SK-N-SH (cell line): Measurements from ENCODE around the gene ADCY9. TPM values are rescaled to one million over a fixed set of nuclear protein-coding genes. Genes with fewer than 3 reads are reported as not detected.

Experiments used
- CTCF ChIA-PET: fragments of 300-600, 350-600 bp; formaldehyde crosslinking; extraction: SDS; loops from one replicate; lab custom pipeline; 2021; lab: Yijun Ruan, JAX
- POLR2A ChIA-PET: fragments of 350-600 bp; sonication (Branson Sonifier 250); formaldehyde crosslinking; extraction: SDS; loops from one replicate; lab custom pipeline; 2020; ENCODE audit warnings: antibody characterized with exemption, inconsistent platforms; lab: Yijun Ruan, JAX
- DNase-seq: peaks from one replicate; pipeline ENCODE4 v3.0.0; 2012
- H2AFZ ChIP-seq: fragments of 200-600 bp; sonication (generic); 2 replicates; pipeline ENCODE4 v1.8.1; 2016; ENCODE audit warnings: antibody characterized with exemption, mild to moderate bottlenecking, low read depth
- H3F3A ChIP-seq: fragments of 200-600 bp; sonication (generic); replicated peaks from 2 replicates; pipeline ENCODE3; 2016; ENCODE audit warnings: antibody characterized with exemption, mild to moderate bottlenecking; ENCODE audit not compliant: insufficient read depth
- H3K27ac ChIP-seq, 2 experiments: fragments of 200-500 bp in 1 of 2; fragments of 200-600 bp in 1 of 2; sonication (Bioruptor generic) in 1 of 2; sonication (generic), shearing (Covaris generic) in 1 of 2; 2 replicates each; pipeline versions ENCODE4 v1.5.1 to v1.6.1; 2014 to 2016; ENCODE audit warnings: low read depth in 2 of 2, inconsistent platforms in 1 of 2, low read length in 1 of 2, mild to moderate bottlenecking in 1 of 2, mixed read lengths in 1 of 2
- H3K27me3 ChIP-seq: fragments of 200-600 bp; sonication (generic), shearing (Covaris generic); 2 replicates; pipeline ENCODE4 v1.6.1; 2016; ENCODE audit warnings: mixed run types; ENCODE audit not compliant: insufficient read depth
- H3K36me3 ChIP-seq, 2 experiments: fragments of 200-500 bp in 1 of 2; fragments of 200-600 bp in 1 of 2; sonication (Bioruptor generic) in 1 of 2; sonication (generic) in 1 of 2; replicated peaks in 1 of 2; 2 replicates each; pipeline versions ENCODE3 to v1.5.1; 2014 to 2016; ENCODE audit warnings: low read length in 1 of 2, mild to moderate bottlenecking in 1 of 2; ENCODE audit not compliant: insufficient read depth in 2 of 2, control insufficient read depth in 1 of 2
- H3K4me1 ChIP-seq, 2 experiments: fragments of 200-500 bp in 1 of 2; fragments of 200-600 bp in 1 of 2; sonication (Bioruptor generic) in 1 of 2; sonication (generic), shearing (Covaris generic) in 1 of 2; 2 replicates each; pipeline versions ENCODE4 v1.5.1 to v1.6.1; 2014 to 2016; ENCODE audit warnings: low read depth in 1 of 2, low read length in 1 of 2, mixed run types in 1 of 2; ENCODE audit not compliant: insufficient read depth in 2 of 2, control insufficient read depth in 1 of 2
- H3K4me2 ChIP-seq: fragments of 200-600 bp; sonication (generic), shearing (Covaris generic); 2 replicates; pipeline ENCODE4 v1.6.1; 2017; ENCODE audit warnings: mixed run types
- H3K4me3 ChIP-seq, 2 experiments: fragments of 200-500 bp in 1 of 2; fragments of 200-600 bp in 1 of 2; sonication (Bioruptor generic) in 1 of 2; sonication (generic), shearing (Covaris generic) in 1 of 2; 2 replicates each; pipeline versions ENCODE4 v1.5.1 to v1.8.1; 2014 to 2016; ENCODE audit warnings: low read depth in 2 of 2, inconsistent platforms in 1 of 2, low read length in 1 of 2, mild to moderate bottlenecking in 1 of 2, mixed read lengths in 1 of 2, moderate library complexity in 1 of 2
- H3K79me2 ChIP-seq: fragments of 200-600 bp; sonication (generic); 2 replicates; pipeline ENCODE4 v1.8.1; 2017; ENCODE audit warnings: mild to moderate bottlenecking; ENCODE audit not compliant: insufficient read depth
- H3K9ac ChIP-seq: fragments of 200-600 bp; sonication (generic); 2 replicates; pipeline ENCODE4 v1.6.1; 2017; ENCODE audit warnings: mixed run types
- H3K9me2 ChIP-seq: fragments of 200-600 bp; sonication (generic); 2 replicates; pipeline ENCODE4 v1.6.1; 2017; ENCODE audit warnings: mixed run types
- H3K9me3 ChIP-seq: fragments of 200-600 bp; sonication (generic); 2 replicates; pipeline ENCODE4 v1.6.1; 2017; ENCODE audit warnings: mixed run types, mild to moderate bottlenecking, moderate library complexity
- H4K20me1 ChIP-seq: fragments of 200-600 bp; sonication (generic); 2 replicates; pipeline ENCODE4 v1.6.1; 2017; ENCODE audit warnings: mild to moderate bottlenecking, mixed run types; ENCODE audit not compliant: insufficient read depth
- CHD2 ChIP-seq: fragments of 150-350 bp; IDR thresholded peaks from 2 replicates; pipeline ENCODE4 v1.6.1; 2018; ENCODE audit warnings: low read length; ENCODE audit not compliant: partially characterized antibody
- EP300 ChIP-seq, 2 experiments: IDR thresholded peaks; 2 replicates each; pipeline versions ENCODE4 v1.4.0 to v1.6.1; 2012; ENCODE audit warnings: borderline replicate concordance in 1 of 2, low read depth in 1 of 2, low read length in 1 of 2
- FOXJ3 ChIP-seq: sonication (generic); formaldehyde crosslinking; IDR thresholded peaks from 2 replicates; pipeline ENCODE4 v1.5.1; 2020; ENCODE audit warnings: mild to moderate bottlenecking, missing genetic modification reagents
- GABPA ChIP-seq: IDR thresholded peaks from 2 replicates; pipeline ENCODE4 v1.4.0; 2012; ENCODE audit warnings: low read depth, mild to moderate bottlenecking
- MAX ChIP-seq: IDR thresholded peaks from 2 replicates; pipeline ENCODE4 v1.4.0; 2012; ENCODE audit warnings: low read depth
- MXI1 ChIP-seq: IDR thresholded peaks from 2 replicates; pipeline ENCODE4 v1.6.1; 2012; ENCODE audit warnings: mild to moderate bottlenecking, low read depth, low read length, improper control_type of control experiment
- POLR2AphosphoS5 ChIP-seq: IDR thresholded peaks from 2 replicates; pipeline ENCODE4 v1.6.1; 2012; ENCODE audit warnings: low read depth, low read length
- RAD21 ChIP-seq: IDR thresholded peaks from 2 replicates; pipeline ENCODE4 v1.6.1; 2012; ENCODE audit warnings: mild to moderate bottlenecking, low read length
- RCOR1 ChIP-seq: fragments of 150-350 bp; IDR thresholded peaks from 2 replicates; pipeline ENCODE4 v1.6.1; 2017; ENCODE audit warnings: antibody characterized with exemption, low read length
- REST ChIP-seq: IDR thresholded peaks from 2 replicates; pipeline ENCODE4 v1.6.1; 2012; ENCODE audit warnings: mild to moderate bottlenecking, low read depth, low read length, moderate library complexity
- SMC3 ChIP-seq: IDR thresholded peaks from 2 replicates; pipeline ENCODE4 v1.6.1; 2012; ENCODE audit warnings: low read depth, low read length, improper control_type of control experiment
- WGBS: methylation state at CpG from one replicate; pipeline ENCODE4 v1.1.6; 2017; ENCODE audit warnings: low lambda C conversion rate; 5-methylcytosine and 5-hydroxymethylcytosine counted together
- polyA plus RNA-seq, 3 experiments: library from polyadenylated mRNA; depleted of rRNA; stranded (reverse); fragments of >200 nt; gene quantifications; 2 replicates each; pipeline ENCODE4 v1.2.3, GENCODE V29; 2012
- TF ChIP-seq, protein P1 (sequence below): IDR thresholded peaks from 2 replicates; pipeline ENCODE4 v1.4.0; 2012; ENCODE audit warnings: low read depth, borderline replicate concordance
- TF ChIP-seq, protein P2 (sequence below): fragments of 150-350 bp; IDR thresholded peaks from 2 replicates; pipeline ENCODE4 v1.6.1; 2017; ENCODE audit warnings: antibody characterized with exemption, low read length, low read depth, borderline replicate concordance
- TF ChIP-seq, protein P3 (sequence below): fragments of 200-600 bp; sonication (generic); IDR thresholded peaks from 2 replicates; pipeline ENCODE4 v1.6.1; 2017; ENCODE audit warnings: antibody characterized with exemption, mild to moderate bottlenecking, moderate library complexity

ADCY9 gene
- polyA plus RNA-seq, 1 of the 3 experiments (the other 2 are of a cell fraction): 5.2 TPM

GRCh38 chr16:3984111-3985060 is 131.9 kb downstream of the ADCY9 start:
- no peak overlapping the region for H3K4me2 ChIP-seq
- peaks cover 13% of the 10 kb centered on the region in 2 experiments; a peak in 3 of 4 replicates for H3K4me1 ChIP-seq
- no peaks in the 10 kb centered on the region for H3K9me3 ChIP-seq
- no peak overlapping the region for H3K9ac ChIP-seq
- ChIA-PET POLR2A (no interaction called here), CTCF (interaction anchor here (0.6 to 3.4 kb wide), 14 partner anchors 9 to 348 kb away, joined by 3 to 80 read pairs (median 5); no protein-coding TSS in a partner anchor)
- H3K36me3 ChIP-seq: no peaks in the 10 kb centered on the region
- H3F3A ChIP-seq: no peaks in the 10 kb centered on the region
- H3K9me2 ChIP-seq: no peaks in the 10 kb centered on the region
- H3K79me2 ChIP-seq: no peaks in the 10 kb centered on the region
- H3K27ac ChIP-seq: no peak overlapping the region
- H3K4me3 ChIP-seq: no peak overlapping the region
- H2AFZ ChIP-seq: no peak overlapping the region
- DNase-seq: no peak
- no peaks in the 10 kb centered on the region for H3K27me3 ChIP-seq
- 97% methylated on average over 20 of the region's 31 CpGs for WGBS
- no peaks in the 10 kb centered on the region for H4K20me1 ChIP-seq
- TF ChIP-seq RAD21 (no peak), POLR2AphosphoS5 (no peak)
- TF ChIP-seq, protein P1, sequence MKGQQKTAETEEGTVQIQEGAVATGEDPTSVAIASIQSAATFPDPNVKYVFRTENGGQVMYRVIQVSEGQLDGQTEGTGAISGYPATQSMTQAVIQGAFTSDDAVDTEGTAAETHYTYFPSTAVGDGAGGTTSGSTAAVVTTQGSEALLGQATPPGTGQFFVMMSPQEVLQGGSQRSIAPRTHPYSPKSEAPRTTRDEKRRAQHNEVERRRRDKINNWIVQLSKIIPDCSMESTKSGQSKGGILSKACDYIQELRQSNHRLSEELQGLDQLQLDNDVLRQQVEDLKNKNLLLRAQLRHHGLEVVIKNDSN: no peak
- TF ChIP-seq, protein P2, sequence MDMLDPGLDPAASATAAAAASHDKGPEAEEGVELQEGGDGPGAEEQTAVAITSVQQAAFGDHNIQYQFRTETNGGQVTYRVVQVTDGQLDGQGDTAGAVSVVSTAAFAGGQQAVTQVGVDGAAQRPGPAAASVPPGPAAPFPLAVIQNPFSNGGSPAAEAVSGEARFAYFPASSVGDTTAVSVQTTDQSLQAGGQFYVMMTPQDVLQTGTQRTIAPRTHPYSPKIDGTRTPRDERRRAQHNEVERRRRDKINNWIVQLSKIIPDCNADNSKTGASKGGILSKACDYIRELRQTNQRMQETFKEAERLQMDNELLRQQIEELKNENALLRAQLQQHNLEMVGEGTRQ: no peak

DNA sequence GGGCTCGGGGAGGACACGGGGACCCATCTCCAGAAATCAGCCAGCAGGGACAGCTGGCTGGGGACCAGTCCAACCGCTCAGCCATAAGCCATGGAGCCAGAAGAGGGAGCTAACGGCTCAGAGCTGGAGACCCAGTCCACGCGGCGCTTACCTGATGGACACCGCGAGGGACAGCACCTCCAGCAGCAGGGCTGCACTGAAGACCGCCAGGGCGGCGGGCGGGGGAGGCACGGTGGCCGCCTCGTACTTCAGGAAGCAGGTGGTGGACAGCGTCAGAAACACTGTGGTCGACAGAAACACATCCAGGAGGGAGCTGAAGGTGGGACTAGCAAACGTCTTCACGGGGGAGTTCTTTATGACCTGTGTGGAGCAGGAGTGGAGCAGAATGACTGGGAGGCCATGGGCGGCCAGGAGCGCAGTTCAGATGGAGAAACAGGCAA is 133.1 kb downstream of the ADCY9 start:
- H3K9me2 ChIP-seq: no peaks in the 10 kb centered on the region
- H3K36me3 ChIP-seq: no peaks in the 10 kb centered on the region
- H3K4me2 ChIP-seq: no peak overlapping the region
- H3F3A ChIP-seq: no peaks in the 10 kb centered on the region
- H3K9ac ChIP-seq: no peak overlapping the region
- H3K9me3 ChIP-seq: no peaks in the 10 kb centered on the region
- H3K27ac ChIP-seq: no peak overlapping the region
- H3K79me2 ChIP-seq: no peaks in the 10 kb centered on the region
- WGBS: 22% methylated on average over 8 of the region's 22 CpGs
- DNase-seq: peak; percentile 91
- CTCF ChIA-PET: interaction anchor here (0.6 to 3.4 kb wide), 69 partner anchors 9 to 422 kb away, joined by 3 to 80 read pairs (median 4); partner anchors contain the start of genes ADCY9 and SRL
- POLR2A ChIA-PET: interaction anchor here (1.4 to 1.6 kb wide), 3 partner anchors 201 to 289 kb away, joined by 4 to 10 read pairs (median 6); no protein-coding TSS in a partner anchor
- H4K20me1 ChIP-seq: no peaks in the 10 kb centered on the region
- H3K4me3 ChIP-seq: no peak overlapping the region; a peak in 1 of 4 replicates
- H3K27me3 ChIP-seq: no peaks in the 10 kb centered on the region
- peaks cover 13% of the 10 kb centered on the region in 2 experiments; a peak in 3 of 4 replicates for H3K4me1 ChIP-seq
- TF ChIP-seq MXI1 (peak; percentile 78; the same call in 1 of the 2 replicates), FOXJ3 (CRISPR knock-in tag) (no peak), RAD21 (peak; percentile 95), GABPA (no peak), EP300 (IDR thresholded peaks at IDR 0.05; ENCODE audit: borderline replicate concordance in 1 of 2, low read depth in 1 of 2, low read length in 1 of 2) (no peak), CHD2 (peak; percentile 34), SMC3 (peak; percentile 86), MAX (peak; percentile 79), RCOR1 (0 out of 2 replicates have a peak, but pooled peaks have one; percentile 16), REST (0 out of 2 replicates have a peak, but pooled peaks have one; percentile 31)
- TF ChIP-seq, protein P3, sequence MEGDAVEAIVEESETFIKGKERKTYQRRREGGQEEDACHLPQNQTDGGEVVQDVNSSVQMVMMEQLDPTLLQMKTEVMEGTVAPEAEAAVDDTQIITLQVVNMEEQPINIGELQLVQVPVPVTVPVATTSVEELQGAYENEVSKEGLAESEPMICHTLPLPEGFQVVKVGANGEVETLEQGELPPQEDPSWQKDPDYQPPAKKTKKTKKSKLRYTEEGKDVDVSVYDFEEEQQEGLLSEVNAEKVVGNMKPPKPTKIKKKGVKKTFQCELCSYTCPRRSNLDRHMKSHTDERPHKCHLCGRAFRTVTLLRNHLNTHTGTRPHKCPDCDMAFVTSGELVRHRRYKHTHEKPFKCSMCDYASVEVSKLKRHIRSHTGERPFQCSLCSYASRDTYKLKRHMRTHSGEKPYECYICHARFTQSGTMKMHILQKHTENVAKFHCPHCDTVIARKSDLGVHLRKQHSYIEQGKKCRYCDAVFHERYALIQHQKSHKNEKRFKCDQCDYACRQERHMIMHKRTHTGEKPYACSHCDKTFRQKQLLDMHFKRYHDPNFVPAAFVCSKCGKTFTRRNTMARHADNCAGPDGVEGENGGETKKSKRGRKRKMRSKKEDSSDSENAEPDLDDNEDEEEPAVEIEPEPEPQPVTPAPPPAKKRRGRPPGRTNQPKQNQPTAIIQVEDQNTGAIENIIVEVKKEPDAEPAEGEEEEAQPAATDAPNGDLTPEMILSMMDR: peak; percentile 70
- no peak overlapping the region for H2AFZ ChIP-seq
